ENCODE measurements around the gene HERC3. TPM values are rescaled to one million over a fixed set of nuclear protein-coding genes. Genes with fewer than 3 reads are reported as not detected.

Gene HERC3
- 10 to 100 TPM; 44.7 to 52.0 TPM for total RNA-seq
- long read RNA-seq, full-length matches to known transcripts, result 2 of 16 reads
- long read RNA-seq, partial matches to known transcripts, result 10 of 16 reads
- long read RNA-seq, other reads (novel, unspliced or antisense), result 4 of 16 reads

GRCh38 chr4:88591787-88592599 is at the start of gene HERC3:
TSS of gene HERC3 (plus strand) at chr4:88592480. CDS start at chr4:88605824, 13,344 bp downstream.
- peak; percentile 91 to 93 for DNase-seq
- intact Hi-C loops (cut with DNase I, micrococcal nuclease), result no loop called here
- peak; percentile 94 for ATAC-seq

GRCh38 chr4:88549815-88550214 is 42.5 kb upstream of the HERC3 start:
- no peak for DNase-seq
- no peak for ATAC-seq
- intact Hi-C loops (cut with DNase I, micrococcal nuclease), result no loop called here

GRCh38 chr4:88567591-88567990 is 24.7 kb upstream of the HERC3 start:
- no peak for DNase-seq
- no peak for ATAC-seq
- intact Hi-C loops (cut with DNase I, micrococcal nuclease), result no loop called here

- ATAC-seq (no peak), DNase-seq (no peak)
- intact Hi-C loops (cut with DNase I, micrococcal nuclease), result no loop called here
Measured at GRCh38 chr4:88570001-88570400, 22.3 kb upstream of the HERC3 start.

GRCh38 chr4:88573276-88573980 is 18.9 kb upstream of the HERC3 start:
- no peak for DNase-seq
- no peak for ATAC-seq
- intact Hi-C loops (cut with DNase I, micrococcal nuclease), result no loop called here

- ATAC-seq (no peak), DNase-seq (no peak)
- intact Hi-C loops (cut with DNase I, micrococcal nuclease), result no loop called here
Measured at GRCh38 chr4:88573995-88574394, 18.3 kb upstream of the HERC3 start.

GRCh38 chr4:88575186-88575585 is 17.1 kb upstream of the HERC3 start:
- ATAC-seq (no peak), DNase-seq (no peak)
- intact Hi-C loops (cut with DNase I, micrococcal nuclease), result no loop called here

GRCh38 chr4:88582493-88582892 is 9.8 kb upstream of the HERC3 start:
- DNase-seq (no peak), ATAC-seq (peak; percentile 92)
- intact Hi-C loops (cut with DNase I, micrococcal nuclease), result no loop called here

GRCh38 chr4:88583631-88584470 is 8.4 kb upstream of the HERC3 start:
- ATAC-seq, result no peak
- intact Hi-C loops (cut with DNase I, micrococcal nuclease), result no loop called here
- no peak for DNase-seq

- ATAC-seq, result no peak
- intact Hi-C loops (cut with DNase I, micrococcal nuclease), result no loop called here
- DNase-seq, result no peak
Measured at GRCh38 chr4:88584471-88584900, 7.8 kb upstream of the HERC3 start.

GRCh38 chr4:88585917-88586316 is 6.4 kb upstream of the HERC3 start:
- DNase-seq (no peak), ATAC-seq (no peak)
- intact Hi-C loops (cut with DNase I, micrococcal nuclease), result no loop called here

- intact Hi-C loops (cut with DNase I, micrococcal nuclease), result no loop called here
- DNase-seq (no peak), ATAC-seq (no peak)
Measured at GRCh38 chr4:88587306-88587705, 5.0 kb upstream of the HERC3 start.

- intact Hi-C loops (cut with DNase I, micrococcal nuclease), result no loop called here
- peak; percentile 93 for ATAC-seq
- DNase-seq, result peak; percentile 84 to 86
Measured at GRCh38 chr4:88592600-88593448, 544 bp downstream of the HERC3 start.

GRCh38 chr4:88597970-88598660 is 5.8 kb downstream of the HERC3 start:
- DNase-seq (no peak), ATAC-seq (no peak)
- intact Hi-C loops (cut with DNase I, micrococcal nuclease), result no loop called here

- intact Hi-C loops (cut with DNase I, micrococcal nuclease), result no loop called here
- DNase-seq (no peak), ATAC-seq (no peak)
Measured at GRCh38 chr4:88599298-88599697, 7.0 kb downstream of the HERC3 start.

GRCh38 chr4:88599714-88600113 is 7.4 kb downstream of the HERC3 start:
- no peak for DNase-seq
- no peak for ATAC-seq
- intact Hi-C loops (cut with DNase I, micrococcal nuclease), result no loop called here

- intact Hi-C loops (cut with DNase I, micrococcal nuclease), result no loop called here
Measured at GRCh38 chr4:88600176-88600838, 8.0 kb downstream of the HERC3 start.

More at GRCh38 chr4:88600176-88600838, 8.0 kb downstream of the HERC3 start:
- ATAC-seq (no peak), DNase-seq (no peak)
